Ammon's horn (tissue), 1 donor: ENCODE measurements around the gene CSRNP2.
"Not testable (repeated sequence)": the region's sequence is repeated elsewhere in the genome, so short reads cannot be mapped to it uniquely, and the experiment has no call there.

Experiments used
- DNase-seq: peaks from one replicate; pipeline ENCODE4 v3.0.0-alpha.2; 2016; ENCODE audit warnings: low spot score

CSRNP2 gene

DNA sequence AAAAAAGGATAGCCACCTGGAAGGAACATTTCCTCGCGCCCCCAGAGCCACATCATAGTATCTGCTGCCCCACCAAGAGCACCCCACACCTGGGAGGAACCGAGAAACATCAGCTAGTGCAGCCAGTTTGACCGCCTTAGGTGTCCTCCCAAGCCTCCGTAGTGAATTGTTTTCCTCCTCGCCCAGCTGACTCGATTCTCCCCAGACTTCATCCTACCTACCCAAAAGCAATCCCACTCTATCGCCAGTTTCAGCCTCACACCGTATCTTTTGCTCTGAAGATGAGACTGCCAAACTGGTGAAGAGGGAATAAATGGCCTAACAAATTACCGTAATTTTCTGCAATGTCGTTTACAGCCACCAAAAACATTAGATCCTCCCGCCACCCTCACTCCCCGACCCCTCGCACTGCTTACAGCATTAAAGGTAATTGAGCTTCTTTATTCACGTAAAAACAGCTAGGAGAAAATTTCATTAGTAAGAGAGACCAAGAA is 56.0 kb downstream of the CSRNP2 start:
- no peak for DNase-seq

DNA sequence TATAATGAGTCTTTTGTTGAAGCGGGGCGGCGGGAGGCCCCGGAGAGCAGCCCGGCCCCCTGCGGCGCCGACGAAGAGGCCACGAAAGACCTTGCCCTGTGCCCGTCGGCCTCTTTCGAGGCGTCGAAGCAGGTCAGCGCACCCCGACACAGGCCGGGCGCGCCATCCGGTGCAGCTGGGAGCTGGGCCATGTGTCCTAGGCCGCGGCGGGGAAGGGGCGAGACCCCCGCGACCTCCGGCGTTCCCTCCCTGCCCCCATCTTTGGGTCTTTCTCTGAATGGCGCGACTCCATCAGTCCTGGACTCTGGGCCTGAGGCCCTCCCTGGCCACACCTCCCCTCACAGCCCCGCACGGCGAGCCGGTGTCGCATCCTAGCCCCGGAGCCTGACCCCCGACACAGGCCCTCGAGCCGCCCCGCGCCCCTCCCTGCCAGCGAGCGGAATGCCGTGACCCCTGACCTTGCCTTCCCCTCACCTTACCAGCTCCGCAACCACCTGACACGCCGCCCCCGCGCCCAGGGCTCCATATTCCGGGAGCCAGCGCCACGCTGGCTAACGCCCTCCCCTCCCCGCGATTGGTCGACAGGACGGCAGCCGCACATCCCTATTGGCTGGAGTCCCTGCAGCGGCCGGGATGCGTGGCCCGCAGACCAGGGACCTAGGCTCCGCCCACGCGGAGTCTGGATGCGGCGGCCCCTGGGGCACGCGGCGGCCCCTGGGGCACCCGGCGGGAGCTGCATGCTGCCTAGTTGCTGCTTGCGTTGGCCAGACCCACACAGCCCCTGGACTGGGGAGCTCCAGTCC is 57.4 kb downstream of the CSRNP2 start, which contains the start of gene SLC11A2:
TSS of gene SLC11A2 (minus strand) at position 549 of the 803 bp plus-strand sequence. CDS start 15,656 bp downstream, outside the sequence.
- DNase-seq = peak; percentile 98

DNA sequence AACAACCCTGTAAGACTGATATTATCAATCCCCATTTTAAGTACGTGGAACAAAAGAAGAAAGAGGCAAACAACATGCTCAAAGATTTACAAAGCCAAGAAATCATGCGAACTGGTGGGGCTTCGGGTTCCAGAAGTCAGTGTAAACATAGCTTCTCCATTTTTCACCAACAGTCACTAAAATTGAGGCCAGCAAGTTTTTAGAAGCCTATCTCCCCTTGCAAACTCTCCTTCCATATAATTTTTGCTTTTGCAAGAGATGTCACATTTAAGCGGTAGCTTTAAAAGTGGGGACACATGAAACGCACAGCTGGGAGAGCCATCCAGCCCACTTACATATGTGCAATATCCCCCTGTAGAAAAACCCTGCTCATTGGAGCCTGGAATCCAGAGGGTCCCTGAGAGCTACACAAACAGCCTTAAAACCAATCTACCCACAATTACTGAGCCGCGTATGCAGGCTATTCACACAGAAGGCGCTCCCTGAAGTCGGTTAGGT is 58.0 kb downstream of the CSRNP2 start:
- DNase-seq = no peak

DNA sequence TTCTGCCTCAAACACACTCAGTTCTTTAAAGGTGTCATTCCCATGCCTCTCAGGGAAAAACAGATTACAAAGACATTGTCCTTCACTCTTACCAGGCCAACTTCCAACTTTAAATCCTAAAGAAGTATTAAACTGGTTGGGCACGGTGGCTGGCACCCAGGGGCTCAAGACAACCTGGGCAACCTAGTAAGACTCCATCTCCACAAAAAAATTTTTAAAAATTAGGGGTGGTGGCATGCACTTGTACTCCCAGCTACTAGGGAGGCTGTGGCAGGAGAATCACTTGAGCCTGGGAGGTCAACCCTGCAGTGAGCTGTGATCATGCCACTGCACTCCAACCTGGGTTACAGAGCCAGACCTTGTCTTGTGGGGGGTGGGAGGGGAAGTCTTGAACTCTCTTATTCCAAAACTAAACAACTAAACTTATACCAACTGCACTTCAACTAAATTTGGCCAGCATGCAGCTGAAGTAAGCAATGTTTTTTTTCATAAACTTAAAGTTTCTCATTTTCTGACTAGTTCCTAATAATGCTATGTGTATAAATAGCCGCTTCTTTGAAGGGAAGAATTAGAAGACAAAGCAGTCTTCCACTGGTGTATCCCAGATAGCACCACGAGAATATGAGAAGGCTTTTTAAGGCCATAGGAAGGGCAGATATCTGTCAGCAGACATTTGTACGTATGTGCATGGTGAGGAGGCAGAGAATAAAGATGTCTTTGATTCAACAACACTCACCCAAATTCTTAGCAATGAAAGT is 59.6 kb downstream of the CSRNP2 start:
- no peak for DNase-seq

DNA sequence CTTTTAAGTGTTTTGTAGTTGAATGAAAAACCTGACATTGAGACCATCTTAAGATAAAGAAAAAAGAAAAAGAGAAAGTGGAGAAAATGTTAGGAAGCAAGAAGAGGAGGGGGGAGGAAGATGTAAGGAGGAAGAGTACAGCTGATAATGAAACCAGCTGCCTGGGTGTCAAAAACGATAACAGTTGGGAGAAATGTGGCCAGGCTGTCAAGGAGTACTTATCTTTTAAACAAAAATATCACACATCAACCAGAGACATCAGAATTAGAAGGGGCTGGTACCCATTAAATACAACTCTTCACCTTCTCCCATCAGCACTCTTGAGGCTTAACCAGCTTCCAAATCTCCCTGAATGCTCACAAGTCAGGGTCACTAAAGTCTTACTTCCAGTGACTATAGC is 61.7 kb downstream of the CSRNP2 start:
- no peak for DNase-seq

DNA sequence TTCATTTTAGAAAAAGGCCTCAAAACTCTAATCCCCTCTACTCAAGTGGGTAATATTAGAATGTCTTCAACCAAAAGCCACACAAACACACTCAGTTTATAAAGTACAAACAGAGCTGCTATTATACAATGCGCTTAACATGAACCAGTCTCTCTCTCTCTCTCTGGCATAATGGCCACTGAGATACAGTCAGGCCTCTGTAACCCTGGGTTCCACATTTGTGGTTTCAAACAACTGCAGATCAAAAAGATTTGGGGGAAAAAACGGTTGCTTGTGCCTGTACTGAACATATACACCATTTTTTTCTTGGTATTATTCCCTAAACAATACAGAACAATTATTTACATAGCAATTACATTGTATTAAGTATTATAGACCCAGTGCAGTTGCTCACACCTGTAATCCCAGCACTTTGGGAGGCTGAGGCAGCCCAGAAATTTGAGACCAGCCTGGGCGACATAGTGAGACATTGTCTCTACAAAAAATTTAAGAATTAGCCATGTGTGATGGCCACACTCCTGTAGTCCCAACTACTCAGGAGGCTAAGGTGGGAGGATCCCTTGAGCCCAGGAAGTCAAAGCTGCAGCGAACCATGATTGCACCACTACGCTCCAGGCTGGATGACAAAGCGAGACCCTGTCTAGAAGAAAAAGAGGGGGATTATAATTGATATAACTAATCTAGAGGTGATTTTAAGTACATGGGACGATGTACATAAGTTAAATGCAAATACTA is 62.8 kb downstream of the CSRNP2 start:
- peak; percentile 77 for DNase-seq

DNA sequence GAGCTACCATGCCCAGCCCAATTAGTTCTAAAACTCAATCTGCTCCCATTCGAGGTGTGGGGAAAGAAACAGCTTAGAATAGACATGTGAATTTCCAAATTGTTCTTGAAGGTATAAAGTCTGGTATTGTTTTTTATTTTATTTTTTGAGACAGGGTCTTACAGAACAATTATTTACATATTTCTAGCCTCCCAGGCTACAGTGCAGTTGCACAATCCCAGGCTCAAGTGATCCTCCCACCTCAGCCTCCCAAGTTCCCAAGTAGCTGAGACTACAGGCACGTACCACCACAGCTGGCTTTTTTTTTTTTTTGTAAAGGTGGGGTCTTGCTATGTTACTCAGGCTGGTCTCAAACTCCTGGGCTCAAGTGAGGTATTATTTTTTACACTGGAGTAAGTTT is 63.5 kb downstream of the CSRNP2 start:
- no peak for DNase-seq

DNA sequence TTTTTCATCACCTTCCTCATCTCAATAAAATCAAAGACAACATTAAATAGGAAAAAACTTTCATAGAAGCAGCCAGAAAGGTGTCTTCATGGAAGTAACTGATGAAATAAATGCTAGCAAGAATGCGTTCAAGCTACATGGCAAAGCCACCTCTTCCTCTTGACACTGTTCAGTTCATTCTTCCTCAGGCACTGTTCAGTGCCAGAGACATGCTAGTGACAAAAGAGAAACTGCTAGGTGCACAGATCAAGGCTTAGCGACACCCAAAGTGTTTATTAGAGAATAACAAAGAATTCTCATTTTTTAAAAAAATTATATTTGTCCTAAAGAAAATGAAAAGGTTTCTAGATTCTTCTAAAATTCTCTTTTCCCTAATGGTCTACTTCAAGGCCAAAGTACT is 64.4 kb downstream of the CSRNP2 start:
- no peak for DNase-seq

DNA sequence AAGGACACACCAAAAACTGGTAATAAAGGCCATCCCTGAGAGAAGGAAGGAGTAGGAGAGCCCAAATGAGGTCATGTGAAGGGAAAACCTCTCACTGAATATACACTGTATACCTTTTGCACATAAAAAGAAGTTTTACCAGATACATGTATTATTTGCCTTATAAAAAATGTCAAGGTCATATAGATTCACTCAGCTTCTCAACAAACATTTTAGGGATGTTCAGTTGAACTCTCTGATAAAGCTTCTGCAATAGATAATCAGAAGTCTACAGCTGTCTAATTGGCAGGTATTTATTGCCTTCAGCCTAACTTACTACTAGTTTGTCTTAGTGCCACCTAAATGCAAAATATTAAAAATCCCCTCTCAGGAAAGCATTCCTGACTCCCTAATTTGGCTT is 65.9 kb downstream of the CSRNP2 start:
- DNase-seq = no peak

DNA sequence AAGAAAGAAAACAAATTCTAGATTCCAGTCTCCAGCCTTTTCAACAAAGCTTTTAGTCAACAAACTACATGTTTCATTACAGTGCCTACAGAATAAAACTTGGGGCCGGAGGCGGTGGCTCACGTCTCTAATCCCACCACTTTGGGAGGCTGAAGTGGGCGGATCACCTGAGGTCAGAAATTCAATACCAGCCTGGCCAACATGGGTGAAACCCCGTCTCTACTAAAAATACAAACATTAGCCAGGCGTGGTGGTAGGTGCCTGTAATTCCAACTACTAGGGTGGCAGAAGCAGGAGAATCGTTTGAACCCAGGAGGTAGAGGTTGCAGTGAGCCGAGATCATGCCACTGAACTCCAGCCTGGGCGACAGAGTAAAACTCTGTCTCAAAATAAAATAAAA is 68.9 kb downstream of the CSRNP2 start:
- DNase-seq = not testable (repeated sequence)

DNA sequence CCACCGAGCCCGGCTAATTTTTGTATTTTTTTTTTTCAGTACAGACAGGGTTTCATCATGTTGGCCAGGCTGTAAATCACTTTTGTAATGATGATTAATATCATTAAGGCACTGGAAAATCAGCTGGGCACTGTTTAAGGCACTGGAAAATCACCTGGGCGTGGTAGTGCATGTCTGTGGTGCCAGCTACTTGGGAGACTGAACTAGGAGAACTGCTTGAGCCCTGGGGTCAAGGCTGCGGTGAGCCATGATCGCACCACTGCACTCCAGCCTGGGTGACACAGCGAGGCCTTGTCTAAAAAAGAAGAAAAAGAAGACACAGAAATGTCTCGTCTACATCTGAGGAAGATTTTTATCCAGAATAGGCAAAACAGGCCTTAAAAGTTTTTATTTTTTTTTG is 70.0 kb downstream of the CSRNP2 start:
- DNase-seq = no peak

DNA sequence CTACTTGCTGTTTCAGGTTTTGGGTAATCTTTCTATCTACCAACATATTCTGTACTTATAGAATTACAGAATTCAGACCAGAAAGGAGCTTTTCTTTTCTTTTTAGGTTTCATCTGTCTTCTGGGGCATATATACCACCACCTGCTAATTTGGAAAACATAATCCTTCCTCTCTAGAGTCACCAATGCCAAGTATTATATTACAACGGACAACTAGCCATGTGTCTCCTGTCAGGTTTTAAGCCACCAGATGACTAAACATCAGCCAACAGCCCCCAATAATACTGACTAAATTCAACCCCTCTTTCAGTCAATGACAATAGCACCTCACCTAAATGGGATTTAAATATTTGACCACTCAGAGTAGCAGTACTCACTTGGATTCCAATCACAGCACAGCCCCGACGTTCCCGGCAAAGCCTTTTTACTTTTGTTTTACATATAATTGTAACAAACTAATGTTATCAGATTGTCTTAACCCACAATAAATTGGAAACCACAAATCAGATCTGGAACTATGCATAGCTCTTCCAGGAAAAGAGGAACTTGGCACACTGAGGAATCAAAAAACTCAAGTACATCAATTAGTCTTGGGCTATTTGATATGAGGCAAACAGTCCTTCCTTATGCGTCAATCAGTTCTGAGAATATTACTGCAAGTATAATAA is 70.7 kb downstream of the CSRNP2 start:
- no peak for DNase-seq

DNA sequence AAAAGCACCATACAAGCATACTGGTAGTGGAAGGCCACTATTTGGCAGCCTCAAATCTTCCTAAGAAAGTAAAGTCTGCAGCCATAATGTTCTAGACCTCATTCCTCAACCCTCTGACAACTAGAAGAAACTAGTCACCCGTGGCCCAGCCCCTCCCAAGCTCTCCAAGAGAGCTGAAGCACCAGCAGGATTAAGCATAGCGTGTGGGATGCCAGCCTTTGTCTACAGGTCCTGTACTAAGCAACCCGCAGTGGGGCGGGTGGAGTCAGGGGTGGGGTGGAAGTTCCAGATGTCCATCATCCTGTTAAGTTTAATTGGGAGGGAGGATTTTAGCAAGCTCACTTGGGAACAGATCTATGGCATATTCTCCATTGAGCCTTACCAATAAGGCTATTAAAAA is 71.4 kb downstream of the CSRNP2 start:
- DNase-seq = no peak
